ENCODE measurements around the gene IL23A.
A peak's percentile ranks its signal among the peaks of the same experiment; 100 is the strongest.

Gene IL23A

DNA sequence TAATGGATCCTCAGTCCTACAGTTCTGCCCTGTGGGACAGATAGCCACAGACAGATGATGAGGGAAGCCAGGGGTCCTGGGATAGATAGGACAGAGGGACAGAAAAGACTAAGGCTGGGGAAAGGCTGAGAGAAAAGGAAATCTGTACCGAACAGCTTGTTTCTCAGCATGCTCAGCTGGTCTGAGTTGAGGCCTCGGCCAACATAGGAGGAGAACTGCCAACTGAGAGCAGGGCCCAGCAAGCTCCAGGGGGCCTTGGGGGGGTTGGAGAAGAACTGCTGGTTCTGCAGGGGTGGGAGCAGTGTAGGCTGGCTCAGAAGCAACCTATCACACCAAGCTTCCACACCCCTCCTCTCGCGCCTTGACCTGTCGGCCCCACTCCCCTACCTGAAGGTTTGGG is 10.1 kb downstream of the IL23A start:
- TF ChIP-seq CTCF (IDR thresholded peaks at IDR 0.05; ENCODE audit: low read depth, low read length, missing control alignments), result no peak
- H3K4me3 ChIP-seq (ENCODE audit: low read depth, low read length), result no peak overlapping the region
- no peak for DNase-seq (ENCODE audit: low read depth)

DNA sequence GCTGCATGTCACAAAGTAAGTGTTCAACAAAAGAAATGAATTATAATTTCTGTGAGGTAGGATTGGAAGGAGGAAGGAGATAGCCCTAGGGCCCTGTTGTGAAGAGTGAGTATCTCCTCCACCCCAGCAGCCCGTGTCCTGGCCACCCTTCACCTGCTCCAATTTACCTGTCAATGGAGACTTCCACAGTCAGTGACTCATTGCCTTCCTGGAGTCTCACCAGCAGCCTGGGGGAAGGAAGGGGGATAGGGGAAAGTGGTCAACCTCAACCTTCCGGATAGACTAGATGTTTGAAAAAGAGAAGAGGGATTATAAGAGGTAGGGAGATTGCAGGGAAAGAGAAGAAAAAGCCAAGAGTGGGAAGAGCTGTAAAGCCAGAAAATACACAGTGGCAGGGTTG is 12.0 kb downstream of the IL23A start:
- no peak for TF ChIP-seq CTCF (IDR thresholded peaks at IDR 0.05; ENCODE audit: low read depth, low read length, missing control alignments)
- no peak overlapping the region for H3K4me3 ChIP-seq (ENCODE audit: low read depth, low read length)
- DNase-seq (ENCODE audit: low read depth), result no peak

- DNase-seq (ENCODE audit: low read depth), result no peak
- no peak overlapping the region for H3K4me3 ChIP-seq (ENCODE audit: low read depth, low read length)
- no peak for TF ChIP-seq CTCF (IDR thresholded peaks at IDR 0.05; ENCODE audit: low read depth, low read length, missing control alignments)
Observed at GRCh38 chr12:56351325-56351724, 12.6 kb downstream of the IL23A start.

GRCh38 chr12:56358836-56359532 is 20.3 kb downstream of the IL23A start:
- DNase-seq (ENCODE audit: low read depth), result peak; percentile 52
- no peak for TF ChIP-seq CTCF (IDR thresholded peaks at IDR 0.05; ENCODE audit: low read depth, low read length, missing control alignments)
- H3K4me3 ChIP-seq (ENCODE audit: low read depth, low read length), result peak overlapping the region; percentile 71

GRCh38 chr12:56359851-56360767 is 21.4 kb downstream of the IL23A start, which contains the start of gene STAT2:
TSS of gene STAT2 (minus strand) at chr12:56360107. CDS start at chr12:56356571, 3,536 bp downstream.
- H3K4me3 ChIP-seq (ENCODE audit: low read depth, low read length), result peak within 1 kb of the TSS; percentile 71
- TF ChIP-seq CTCF (IDR thresholded peaks at IDR 0.05; ENCODE audit: low read depth, low read length, missing control alignments), result no peak
- DNase-seq (ENCODE audit: low read depth), result peak; percentile 99

DNA sequence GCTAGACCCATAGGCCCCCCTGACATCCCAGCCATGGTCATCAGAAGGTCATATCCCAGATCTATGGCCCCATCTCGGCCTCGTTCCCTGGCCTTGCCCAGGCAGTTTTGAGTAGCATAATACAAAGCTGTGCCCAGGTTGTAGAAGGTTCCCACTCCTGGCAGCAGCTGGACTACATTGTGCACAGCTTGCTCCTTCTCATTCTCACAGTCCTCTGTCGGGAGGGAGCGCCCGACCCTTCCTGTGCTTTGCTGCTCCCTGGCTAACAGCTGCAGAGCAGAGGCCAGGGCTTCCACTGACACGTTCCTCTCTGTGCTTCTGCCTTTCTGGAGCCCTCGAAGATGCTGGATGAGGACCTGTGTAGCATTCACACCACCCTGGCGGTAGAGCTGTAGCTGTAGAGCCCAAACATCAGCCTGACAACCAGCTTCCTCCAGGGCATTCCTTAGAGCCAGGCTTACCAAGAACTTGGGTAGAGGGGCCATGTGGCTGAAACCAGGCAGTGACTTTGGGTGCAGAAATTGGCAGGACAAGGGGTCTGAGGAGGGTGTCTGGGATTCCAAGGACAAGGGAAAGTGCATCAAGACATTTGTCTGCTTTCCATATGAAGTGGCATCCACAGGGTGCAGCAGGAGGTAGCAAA is 22.9 kb downstream of the IL23A start:
- TF ChIP-seq CTCF (IDR thresholded peaks at IDR 0.05; ENCODE audit: low read depth, low read length, missing control alignments), result no peak
- no peak for DNase-seq (ENCODE audit: low read depth)
- no peak overlapping the region for H3K4me3 ChIP-seq (ENCODE audit: low read depth, low read length)

Data from GM12864 (cell line).